H1 (cell line): Measurements from ENCODE around the gene CAPNS1. TPM values are rescaled to one million over a fixed set of nuclear protein-coding genes. Genes with fewer than 3 reads are reported as not detected.
A peak's percentile ranks its signal among the peaks of the same experiment; 100 is the strongest.

ENCODE experiments used
- EGR1 ChIP-seq: IDR thresholded peaks from 2 replicates; pipeline ENCODE4 v1.6.1; 2011; ENCODE audit warnings: low read depth, low read length, borderline replicate concordance
- JUND ChIP-seq: IDR thresholded peaks from 2 replicates; pipeline ENCODE4 v1.6.1; 2011; ENCODE audit warnings: mild to moderate bottlenecking, improper control_type of control experiment, low read length
- KDM4A ChIP-seq: IDR thresholded peaks from one replicate; pipeline ENCODE4 v1.7.1; 2012; ENCODE audit warnings: low read depth, mild to moderate bottlenecking, moderate library complexity, low read length, inconsistent platforms; ENCODE audit not compliant: severe bottlenecking
- SP1 ChIP-seq: IDR thresholded peaks from 2 replicates; pipeline ENCODE4 v1.6.1; 2011; ENCODE audit warnings: low read depth, low read length
- polyA plus RNA-seq, 7 experiments: library from polyadenylated mRNA; depleted of rRNA in 3 of 7; stranded (reverse) in 5 of 7; unstranded in 2 of 7; fragments of >200 nt in 5 of 7; fragments of 200-250 nt in 2 of 7; gene quantifications; 1 replicate in 5 of 7; 2 replicates in 1 of 7; 4 replicates in 1 of 7; pipeline versions ENCODE4 v1.2.1 to v1.2.3, GENCODE V29; 2011 to 2013; ENCODE audit warnings: missing spikeins in 2 of 7, mixed read lengths in 2 of 7
- total RNA-seq: library from RNA; stranded (reverse); fragmentation: NEBNext Ultra II Directional; extraction: Animal tissue kit (Norgen Biotek cat#: 25700); gene quantifications from 2 replicates; pipeline ENCODE4 v1.2.1, GENCODE V29; 2021
- TF ChIP-seq, protein P1 (sequence below): fragments of 300-600 bp; sonication (generic); IDR thresholded peaks from 2 replicates; pipeline ENCODE4 v1.7.1; 2012; ENCODE audit warnings: low read length, moderate library complexity, mild to moderate bottlenecking, inconsistent platforms; ENCODE audit not compliant: insufficient replicate concordance
- TF ChIP-seq, protein P2 (sequence below): IDR thresholded peaks from 2 replicates; pipeline ENCODE4 v1.6.1; 2011; ENCODE audit warnings: low read length, improper control_type of control experiment

CAPNS1 gene
- total and polyA plus RNA-seq, 2 of the 8 experiments (the other 6 are each of a cell fraction or from before 2014, with no cell fraction given): 382 to 438 TPM

- TF ChIP-seq, protein P1, sequence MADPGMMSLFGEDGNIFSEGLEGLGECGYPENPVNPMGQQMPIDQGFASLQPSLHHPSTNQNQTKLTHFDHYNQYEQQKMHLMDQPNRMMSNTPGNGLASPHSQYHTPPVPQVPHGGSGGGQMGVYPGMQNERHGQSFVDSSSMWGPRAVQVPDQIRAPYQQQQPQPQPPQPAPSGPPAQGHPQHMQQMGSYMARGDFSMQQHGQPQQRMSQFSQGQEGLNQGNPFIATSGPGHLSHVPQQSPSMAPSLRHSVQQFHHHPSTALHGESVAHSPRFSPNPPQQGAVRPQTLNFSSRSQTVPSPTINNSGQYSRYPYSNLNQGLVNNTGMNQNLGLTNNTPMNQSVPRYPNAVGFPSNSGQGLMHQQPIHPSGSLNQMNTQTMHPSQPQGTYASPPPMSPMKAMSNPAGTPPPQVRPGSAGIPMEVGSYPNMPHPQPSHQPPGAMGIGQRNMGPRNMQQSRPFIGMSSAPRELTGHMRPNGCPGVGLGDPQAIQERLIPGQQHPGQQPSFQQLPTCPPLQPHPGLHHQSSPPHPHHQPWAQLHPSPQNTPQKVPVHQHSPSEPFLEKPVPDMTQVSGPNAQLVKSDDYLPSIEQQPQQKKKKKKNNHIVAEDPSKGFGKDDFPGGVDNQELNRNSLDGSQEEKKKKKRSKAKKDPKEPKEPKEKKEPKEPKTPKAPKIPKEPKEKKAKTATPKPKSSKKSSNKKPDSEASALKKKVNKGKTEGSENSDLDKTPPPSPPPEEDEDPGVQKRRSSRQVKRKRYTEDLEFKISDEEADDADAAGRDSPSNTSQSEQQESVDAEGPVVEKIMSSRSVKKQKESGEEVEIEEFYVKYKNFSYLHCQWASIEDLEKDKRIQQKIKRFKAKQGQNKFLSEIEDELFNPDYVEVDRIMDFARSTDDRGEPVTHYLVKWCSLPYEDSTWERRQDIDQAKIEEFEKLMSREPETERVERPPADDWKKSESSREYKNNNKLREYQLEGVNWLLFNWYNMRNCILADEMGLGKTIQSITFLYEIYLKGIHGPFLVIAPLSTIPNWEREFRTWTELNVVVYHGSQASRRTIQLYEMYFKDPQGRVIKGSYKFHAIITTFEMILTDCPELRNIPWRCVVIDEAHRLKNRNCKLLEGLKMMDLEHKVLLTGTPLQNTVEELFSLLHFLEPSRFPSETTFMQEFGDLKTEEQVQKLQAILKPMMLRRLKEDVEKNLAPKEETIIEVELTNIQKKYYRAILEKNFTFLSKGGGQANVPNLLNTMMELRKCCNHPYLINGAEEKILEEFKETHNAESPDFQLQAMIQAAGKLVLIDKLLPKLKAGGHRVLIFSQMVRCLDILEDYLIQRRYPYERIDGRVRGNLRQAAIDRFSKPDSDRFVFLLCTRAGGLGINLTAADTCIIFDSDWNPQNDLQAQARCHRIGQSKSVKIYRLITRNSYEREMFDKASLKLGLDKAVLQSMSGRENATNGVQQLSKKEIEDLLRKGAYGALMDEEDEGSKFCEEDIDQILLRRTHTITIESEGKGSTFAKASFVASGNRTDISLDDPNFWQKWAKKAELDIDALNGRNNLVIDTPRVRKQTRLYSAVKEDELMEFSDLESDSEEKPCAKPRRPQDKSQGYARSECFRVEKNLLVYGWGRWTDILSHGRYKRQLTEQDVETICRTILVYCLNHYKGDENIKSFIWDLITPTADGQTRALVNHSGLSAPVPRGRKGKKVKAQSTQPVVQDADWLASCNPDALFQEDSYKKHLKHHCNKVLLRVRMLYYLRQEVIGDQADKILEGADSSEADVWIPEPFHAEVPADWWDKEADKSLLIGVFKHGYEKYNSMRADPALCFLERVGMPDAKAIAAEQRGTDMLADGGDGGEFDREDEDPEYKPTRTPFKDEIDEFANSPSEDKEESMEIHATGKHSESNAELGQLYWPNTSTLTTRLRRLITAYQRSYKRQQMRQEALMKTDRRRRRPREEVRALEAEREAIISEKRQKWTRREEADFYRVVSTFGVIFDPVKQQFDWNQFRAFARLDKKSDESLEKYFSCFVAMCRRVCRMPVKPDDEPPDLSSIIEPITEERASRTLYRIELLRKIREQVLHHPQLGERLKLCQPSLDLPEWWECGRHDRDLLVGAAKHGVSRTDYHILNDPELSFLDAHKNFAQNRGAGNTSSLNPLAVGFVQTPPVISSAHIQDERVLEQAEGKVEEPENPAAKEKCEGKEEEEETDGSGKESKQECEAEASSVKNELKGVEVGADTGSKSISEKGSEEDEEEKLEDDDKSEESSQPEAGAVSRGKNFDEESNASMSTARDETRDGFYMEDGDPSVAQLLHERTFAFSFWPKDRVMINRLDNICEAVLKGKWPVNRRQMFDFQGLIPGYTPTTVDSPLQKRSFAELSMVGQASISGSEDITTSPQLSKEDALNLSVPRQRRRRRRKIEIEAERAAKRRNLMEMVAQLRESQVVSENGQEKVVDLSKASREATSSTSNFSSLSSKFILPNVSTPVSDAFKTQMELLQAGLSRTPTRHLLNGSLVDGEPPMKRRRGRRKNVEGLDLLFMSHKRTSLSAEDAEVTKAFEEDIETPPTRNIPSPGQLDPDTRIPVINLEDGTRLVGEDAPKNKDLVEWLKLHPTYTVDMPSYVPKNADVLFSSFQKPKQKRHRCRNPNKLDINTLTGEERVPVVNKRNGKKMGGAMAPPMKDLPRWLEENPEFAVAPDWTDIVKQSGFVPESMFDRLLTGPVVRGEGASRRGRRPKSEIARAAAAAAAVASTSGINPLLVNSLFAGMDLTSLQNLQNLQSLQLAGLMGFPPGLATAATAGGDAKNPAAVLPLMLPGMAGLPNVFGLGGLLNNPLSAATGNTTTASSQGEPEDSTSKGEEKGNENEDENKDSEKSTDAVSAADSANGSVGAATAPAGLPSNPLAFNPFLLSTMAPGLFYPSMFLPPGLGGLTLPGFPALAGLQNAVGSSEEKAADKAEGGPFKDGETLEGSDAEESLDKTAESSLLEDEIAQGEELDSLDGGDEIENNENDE: no peak
- 0 out of 2 replicates have a peak, but pooled peaks have one; percentile 10 for TF ChIP-seq SP1
- TF ChIP-seq, protein P2, sequence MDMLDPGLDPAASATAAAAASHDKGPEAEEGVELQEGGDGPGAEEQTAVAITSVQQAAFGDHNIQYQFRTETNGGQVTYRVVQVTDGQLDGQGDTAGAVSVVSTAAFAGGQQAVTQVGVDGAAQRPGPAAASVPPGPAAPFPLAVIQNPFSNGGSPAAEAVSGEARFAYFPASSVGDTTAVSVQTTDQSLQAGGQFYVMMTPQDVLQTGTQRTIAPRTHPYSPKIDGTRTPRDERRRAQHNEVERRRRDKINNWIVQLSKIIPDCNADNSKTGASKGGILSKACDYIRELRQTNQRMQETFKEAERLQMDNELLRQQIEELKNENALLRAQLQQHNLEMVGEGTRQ: no peak
- no peak for TF ChIP-seq EGR1
- no peak for TF ChIP-seq KDM4A
- TF ChIP-seq JUND: no peak
Measured at GRCh38 chr19:36149673-36150406, 10.0 kb downstream of the CAPNS1 start (continued).
